Testis (tissue), 2 donors: Measurements from ENCODE around the gene SMPD2.

Experiments used
- POLR2A ChIP-seq: fragments of 450-650 bp; IDR thresholded peaks from one replicate; pipeline ENCODE4 v1.6.1; 2017; ENCODE audit warnings: antibody characterized with exemption, mild to moderate bottlenecking, moderate library complexity
- TF ChIP-seq, protein P1 (sequence below), 3 experiments: fragments of 450-650 bp in 2 of 3; fragments of 200-600 bp in 1 of 3; sonication (generic) in 1 of 3; IDR thresholded peaks; one replicate each; pipeline ENCODE4 v1.5.1; 2016 to 2019; ENCODE audit warnings: antibody characterized with exemption in 3 of 3, mild to moderate bottlenecking in 2 of 3, moderate library complexity in 1 of 3

DNA sequence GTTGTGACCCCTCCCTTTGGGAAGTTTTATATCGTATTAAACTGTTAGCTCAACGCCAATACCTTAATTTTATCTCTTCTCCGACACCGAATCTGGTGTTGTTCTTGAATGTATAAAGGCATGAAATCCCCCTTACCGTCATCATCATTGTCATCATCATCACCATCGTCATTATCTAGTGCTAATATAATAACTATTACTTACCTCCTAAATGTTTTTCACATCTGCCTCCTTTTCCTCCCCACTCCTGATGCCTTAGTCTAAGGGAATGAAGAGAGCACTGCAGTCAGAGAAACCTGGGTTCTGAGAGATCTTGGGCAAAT is 43.2 kb downstream of the SMPD2 start:
- TF ChIP-seq, protein P1, sequence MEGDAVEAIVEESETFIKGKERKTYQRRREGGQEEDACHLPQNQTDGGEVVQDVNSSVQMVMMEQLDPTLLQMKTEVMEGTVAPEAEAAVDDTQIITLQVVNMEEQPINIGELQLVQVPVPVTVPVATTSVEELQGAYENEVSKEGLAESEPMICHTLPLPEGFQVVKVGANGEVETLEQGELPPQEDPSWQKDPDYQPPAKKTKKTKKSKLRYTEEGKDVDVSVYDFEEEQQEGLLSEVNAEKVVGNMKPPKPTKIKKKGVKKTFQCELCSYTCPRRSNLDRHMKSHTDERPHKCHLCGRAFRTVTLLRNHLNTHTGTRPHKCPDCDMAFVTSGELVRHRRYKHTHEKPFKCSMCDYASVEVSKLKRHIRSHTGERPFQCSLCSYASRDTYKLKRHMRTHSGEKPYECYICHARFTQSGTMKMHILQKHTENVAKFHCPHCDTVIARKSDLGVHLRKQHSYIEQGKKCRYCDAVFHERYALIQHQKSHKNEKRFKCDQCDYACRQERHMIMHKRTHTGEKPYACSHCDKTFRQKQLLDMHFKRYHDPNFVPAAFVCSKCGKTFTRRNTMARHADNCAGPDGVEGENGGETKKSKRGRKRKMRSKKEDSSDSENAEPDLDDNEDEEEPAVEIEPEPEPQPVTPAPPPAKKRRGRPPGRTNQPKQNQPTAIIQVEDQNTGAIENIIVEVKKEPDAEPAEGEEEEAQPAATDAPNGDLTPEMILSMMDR (IDR thresholded peaks at IDR 0.05) = no peak
- TF ChIP-seq POLR2A = no peak
